CD14-positive monocyte (primary cell): Measurements from ENCODE around the gene IGF2BP2. TPM values are rescaled to one million over a fixed set of nuclear protein-coding genes. Genes with fewer than 3 reads are reported as not detected.

Source experiments
- DNase-seq, 3 donors: peaks; one replicate each; pipeline ENCODE4 v3.0.0-alpha.2; 2011 to 2022
- H2AFZ ChIP-seq: 2 replicates; pipeline ENCODE4 v1.6.0; 2012; ENCODE audit warnings: mild to moderate bottlenecking, low read depth, low read length, inconsistent platforms; ENCODE audit not compliant: insufficient read depth, poor library complexity, severe bottlenecking
- H3K27ac ChIP-seq, 2 donors: 1 replicate in 1 of 2; 2 replicates in 1 of 2; pipeline ENCODE4 v1.5.1; 2012 to 2013; ENCODE audit warnings: low read length in 2 of 2, control low read depth in 1 of 2, inconsistent platforms in 1 of 2, low read depth in 1 of 2, mild to moderate bottlenecking in 1 of 2
- H3K27me3 ChIP-seq, 2 donors: one replicate each; pipeline versions ENCODE4 v1.6.0 to v1.6.1; 2011 to 2013; ENCODE audit warnings: low read length in 2 of 2; ENCODE audit not compliant: control insufficient read depth in 2 of 2, insufficient read depth in 2 of 2
- H3K36me3 ChIP-seq, 2 donors: replicated peaks in 1 of 2; 1 replicate in 1 of 2; 2 replicates in 1 of 2; pipeline versions ENCODE4 v1.5.1 to v1.6.1; 2012 to 2013; ENCODE audit warnings: low read length in 2 of 2, control low read depth in 1 of 2, inconsistent platforms in 1 of 2, mild to moderate bottlenecking in 1 of 2; ENCODE audit not compliant: insufficient read depth in 2 of 2, control insufficient read depth in 1 of 2
- H3K4me1 ChIP-seq, 2 donors: 1 replicate in 1 of 2; 2 replicates in 1 of 2; pipeline versions ENCODE4 v1.5.1 to v1.6.1; 2012 to 2013; ENCODE audit warnings: low read length in 2 of 2, control low read depth in 1 of 2, inconsistent platforms in 1 of 2, mild to moderate bottlenecking in 1 of 2, moderate library complexity in 1 of 2; ENCODE audit not compliant: insufficient read depth in 2 of 2, control insufficient read depth in 1 of 2
- H3K4me2 ChIP-seq: replicated peaks from 2 replicates; pipeline ENCODE3; 2012; ENCODE audit warnings: low read length, moderate library complexity, mild to moderate bottlenecking; ENCODE audit not compliant: poor library complexity, severe bottlenecking; ENCODE audit errors: extremely low read depth
- H3K4me3 ChIP-seq, 3 experiments: fragments of 200-600 bp in 1 of 3; sonication (generic) in 1 of 3; replicated peaks in 1 of 3; 1 replicate in 2 of 3; 2 replicates in 1 of 3; pipeline ENCODE4 v1.5.1; 2011 to 2013; ENCODE audit warnings: low read length in 3 of 3, mild to moderate bottlenecking in 3 of 3, control low read depth in 2 of 3, low read depth in 2 of 3, inconsistent platforms in 1 of 3, moderate library complexity in 1 of 3
- H3K79me2 ChIP-seq: 2 replicates; pipeline ENCODE4 v1.6.0; 2012; ENCODE audit warnings: mild to moderate bottlenecking, control low read depth, inconsistent platforms, low read length, moderate library complexity; ENCODE audit not compliant: insufficient read depth
- H3K9ac ChIP-seq: 2 replicates; pipeline ENCODE4 v1.6.0; 2017; ENCODE audit warnings: low read length, mild to moderate bottlenecking; ENCODE audit not compliant: insufficient read depth, poor library complexity, severe bottlenecking
- H3K9me3 ChIP-seq, 2 donors: replicated peaks in 1 of 2; 1 replicate in 1 of 2; 2 replicates in 1 of 2; pipeline versions ENCODE4 v1.5.1 to v1.6.1; 2012 to 2013; ENCODE audit warnings: low read length in 2 of 2, control low read depth in 1 of 2; ENCODE audit not compliant: control insufficient read depth in 1 of 2, insufficient read depth in 1 of 2
- H4K20me1 ChIP-seq: 2 replicates; pipeline ENCODE4 v1.6.0; 2012; ENCODE audit warnings: mild to moderate bottlenecking, low read length, control low read depth, moderate library complexity; ENCODE audit not compliant: insufficient read depth
- H3K27ac Mint-ChIP-seq, 7 donors: one replicate each; pipeline ENCODE4 v1.8.0; 2020; ENCODE audit warnings: mild to moderate bottlenecking in 7 of 7, mixed read lengths in 7 of 7, moderate library complexity in 6 of 7, inconsistent platforms in 2 of 7
- H3K27me3 Mint-ChIP-seq, 3 donors: one replicate each; pipeline ENCODE4 v1.8.0; 2021 to 2022; ENCODE audit warnings: low read depth in 3 of 3, mild to moderate bottlenecking in 3 of 3, mixed read lengths in 3 of 3, moderate library complexity in 3 of 3, inconsistent platforms in 1 of 3
- H3K36me3 Mint-ChIP-seq, 2 donors: one replicate each; pipeline ENCODE4 v1.8.0; 2020; ENCODE audit warnings: mixed read lengths in 2 of 2, inconsistent platforms in 1 of 2, mild to moderate bottlenecking in 1 of 2
- H3K4me1 Mint-ChIP-seq: one replicate; pipeline ENCODE4 v1.8.0; 2020; ENCODE audit warnings: mild to moderate bottlenecking, mixed read lengths
- H3K4me3 Mint-ChIP-seq, 2 donors: one replicate each; pipeline ENCODE4 v1.8.0; 2020; ENCODE audit warnings: mild to moderate bottlenecking in 2 of 2, mixed read lengths in 2 of 2, moderate library complexity in 1 of 2
- H3K9me3 Mint-ChIP-seq, 7 donors: one replicate each; pipeline ENCODE4 v1.8.0; 2020 to 2022; ENCODE audit warnings: mixed read lengths in 7 of 7, mild to moderate bottlenecking in 6 of 7, moderate library complexity in 6 of 7, inconsistent platforms in 2 of 7
- CTCF ChIP-seq: fragments of 200-600 bp; IDR thresholded peaks from one replicate; pipeline ENCODE4 v1.8.0; 2022; ENCODE audit warnings: antibody characterized with exemption, mild to moderate bottlenecking
- WGBS: methylation state at CpG from one replicate; pipeline ENCODE4 v1.1.5; 2013; ENCODE audit warnings: missing lambda C conversion rate; ENCODE audit not compliant: insufficient coverage; 5-methylcytosine and 5-hydroxymethylcytosine counted together
- intact Hi-C, 2 donors: fragments of 100-400 bp; cut with micrococcal nuclease; formaldehyde crosslinking; loops; one replicate each; pipeline versions ENCODE4 v1.15.0 to v1.15.1; 2023
- polyA plus RNA-seq, 3 donors: library from polyadenylated mRNA; depleted of rRNA in 1 of 3; unstranded in 2 of 3; stranded (reverse) in 1 of 3; fragments of 300-500 nt in 2 of 3; fragments of >200 nt in 1 of 3; fragmentation: Illumina TruSeq in 2 of 3; gene quantifications; 1 replicate in 2 of 3; 2 replicates in 1 of 3; pipeline ENCODE4 v1.2.3, GENCODE V29; 2012 to 2021

The IGF2BP2 gene
- polyA plus RNA-seq, 3 donors, result 0.78 to 2.8 (median 1.00) TPM

GRCh38 chr3:185702262-185703225, 122.3 kb downstream of the IGF2BP2 start:
- Histone ChIP-seq H2AFZ (peak overlapping the region; percentile 7), H4K20me1 (no peaks in the 10 kb centered on the region), H3K4me3 (peak overlapping the region in 1 of 3 experiments; percentile 14), H3K4me2 (peak overlapping the region; percentile 41), H3K36me3 (no peaks in the 10 kb centered on the region), H3K27ac (no peak overlapping the region), H3K4me1 (peaks cover 21 to 27% of the 10 kb centered on the region in 2 donors), H3K79me2 (peaks cover 25% of the 10 kb centered on the region), H3K27me3 (no peaks in the 10 kb centered on the region), H3K9ac (no peak overlapping the region), H3K9me3 (no peaks in the 10 kb centered on the region)
- 29% methylated on average over 4 of the region's 10 CpGs for WGBS
- peak in 2 of 3 donors; percentile 36 to 39 for DNase-seq
- Mint-ChIP-seq H3K27ac (peak overlapping the region in 6 of 7 donors; percentile 2 to 74 (median 31)), H3K36me3 (no peaks in the 10 kb centered on the region), H3K9me3 (no peaks in the 10 kb centered on the region), H3K4me1 (peaks cover 35% of the 10 kb centered on the region), H3K4me3 (peak overlapping the region in 1 of 2 donors; percentile 66), H3K27me3 (peaks cover 0 to 1% (median 0%) of the 10 kb centered on the region in 3 donors)
- TF ChIP-seq CTCF, result no peak
- intact Hi-C loops, result no loop called here

- H3K4me1 ChIP-seq, result peaks cover 21 to 27% of the 10 kb centered on the region in 2 donors
- peak overlapping the region; percentile 41 for H3K4me2 ChIP-seq
- H3K79me2 ChIP-seq, result peaks cover 22% of the 10 kb centered on the region
- H3K27ac ChIP-seq, result no peak overlapping the region
- Mint-ChIP-seq H3K27me3 (peaks cover 0 to 1% (median 0%) of the 10 kb centered on the region in 3 donors), H3K36me3 (no peaks in the 10 kb centered on the region), H3K27ac (peak overlapping the region in 3 of 7 donors; percentile 27 to 63 (median 61)), H3K4me3 (peak overlapping the region in 1 of 2 donors; percentile 47), H3K9me3 (no peaks in the 10 kb centered on the region), H3K4me1 (peaks cover 35% of the 10 kb centered on the region)
- peak overlapping the region in 1 of 3 experiments; percentile 14 for H3K4me3 ChIP-seq
- no peaks in the 10 kb centered on the region for H3K9me3 ChIP-seq
- no peak for DNase-seq
- H3K27me3 ChIP-seq, result no peaks in the 10 kb centered on the region
- H3K36me3 ChIP-seq, result no peaks in the 10 kb centered on the region
- no peak overlapping the region for H3K9ac ChIP-seq
- TF ChIP-seq CTCF, result no peak
- no peaks in the 10 kb centered on the region for H4K20me1 ChIP-seq
- WGBS, result 68% methylated on average over 9 of the region's 10 CpGs
- intact Hi-C loops, result no loop called here
- peak overlapping the region; percentile 7 for H2AFZ ChIP-seq
Observed at GRCh38 chr3:185701611-185702261, 123.1 kb downstream of the IGF2BP2 start.
